K562 (cell line): ENCODE measurements around the gene CTDSP2. TPM values are rescaled to one million over a fixed set of nuclear protein-coding genes. Genes with fewer than 3 reads are reported as not detected.

Experiments
- CREB1 ChIP-seq, 2 experiments: sonication (generic) in 1 of 2; formaldehyde crosslinking in 1 of 2; IDR thresholded peaks; 2 replicates each; pipeline versions ENCODE4 v1.6.1 to v1.8.0; 2012 to 2022; ENCODE audit warnings: inconsistent platforms in 1 of 2, mild to moderate bottlenecking in 1 of 2, missing genetic modification reagents in 1 of 2, moderate library complexity in 1 of 2
- DPF2 ChIP-seq: fragments of 450-650 bp; IDR thresholded peaks from 2 replicates; pipeline ENCODE4 v1.6.1; 2016
- EP400 ChIP-seq: fragments of 450-650 bp; IDR thresholded peaks from 2 replicates; pipeline ENCODE4 v1.6.1; 2017; ENCODE audit warnings: antibody characterized with exemption, mild to moderate bottlenecking, moderate library complexity
- ETS2 ChIP-seq: IDR thresholded peaks from 2 replicates; pipeline ENCODE4 v1.6.1; 2016; ENCODE audit warnings: borderline replicate concordance, missing genetic modification characterization, mild to moderate bottlenecking, moderate library complexity, missing compliant biosample characterization; ENCODE audit not compliant: poor library complexity, severe bottlenecking
- ETV1 ChIP-seq: fragments of 450-650 bp; conservative IDR thresholded peaks from 2 replicates; pipeline ENCODE4 v1.6.1; 2016; ENCODE audit warnings: missing genetic modification characterization, control low read depth, low read depth, missing compliant biosample characterization
- FUS ChIP-seq: fragments of 200-400 bp; formaldehyde crosslinking; optimal IDR thresholded peaks from 2 replicates; pipeline ENCODE3; 2017; ENCODE audit warnings: low read depth, low read length
- HMGN3 ChIP-seq: IDR thresholded peaks from 2 replicates; pipeline ENCODE4 v1.6.1; 2011; ENCODE audit warnings: borderline replicate concordance, low read depth, mild to moderate bottlenecking, mixed read lengths, low read length; ENCODE audit not compliant: insufficient read length; ENCODE audit errors: extremely low read depth
- MAZ ChIP-seq, 2 experiments: fragments of 450-650 bp in 1 of 2; sonication (generic) in 1 of 2; formaldehyde crosslinking; IDR thresholded peaks in 1 of 2; conservative IDR thresholded peaks in 1 of 2; 2 replicates each; pipeline versions ENCODE4 v1.4.0 to v1.5.0; 2020; ENCODE audit warnings: mild to moderate bottlenecking in 1 of 2, missing genetic modification reagents in 1 of 2
- MCM5 ChIP-seq: fragments of 450-650 bp; IDR thresholded peaks from 2 replicates; pipeline ENCODE4 v1.6.1; 2016; ENCODE audit warnings: low read depth
- MTF1 ChIP-seq: fragments of 250-450 bp; sonication (Bioruptor Pico); IDR thresholded peaks from 2 replicates; pipeline ENCODE4 v1.9.0; 2021; ENCODE audit warnings: moderate library complexity, mild to moderate bottlenecking, inconsistent platforms, borderline replicate concordance
- ZNF174 ChIP-seq: fragments of 250-450 bp; sonication (Bioruptor Pico); IDR thresholded peaks from 2 replicates; pipeline ENCODE4 v1.4.0; 2020; ENCODE audit warnings: mild to moderate bottlenecking
- ZZZ3 ChIP-seq: fragments of 450-650 bp; IDR thresholded peaks from 2 replicates; pipeline ENCODE4 v1.6.1; 2016; ENCODE audit warnings: antibody characterized with exemption, mild to moderate bottlenecking, moderate library complexity
- polyA plus RNA-seq, 8 experiments: library from polyadenylated mRNA; depleted of rRNA in 4 of 8; stranded (reverse) in 5 of 8; unstranded in 3 of 8; fragments of >200 nt; fragmentation: Nextera tagmentation in 2 of 8; fragmentation: Illumina TruSeq in 1 of 8; extraction: Ambion mirVana in 2 of 8; extraction: Trizol in 1 of 8; gene quantifications; 2 replicates each; pipeline versions ENCODE4 v1.2.1 to v1.2.3, GENCODE V29; 2011 to 2014; ENCODE audit warnings: inconsistent platforms in 1 of 8, missing spikeins in 1 of 8
- total RNA-seq, 7 experiments: library from RNA; depleted of rRNA in 6 of 7; stranded (reverse); fragments of >200 nt in 6 of 7; fragmentation: Illumina TruSeq in 2 of 7; extraction: Trizol in 2 of 7; gene quantifications; 2 replicates each; pipeline versions ENCODE4 v1.2.1 to v1.2.3, GENCODE V29; 2011 to 2021; ENCODE audit warnings: low replicate concordance in 1 of 7
- TF ChIP-seq, protein P1 (sequence below), 2 experiments: fragments of 450-650 bp in 1 of 2; sonication (generic) in 1 of 2; formaldehyde crosslinking in 1 of 2; IDR thresholded peaks; 2 replicates each; pipeline versions ENCODE4 v1.7.1 to v1.9.0; 2016 to 2022; ENCODE audit warnings: inconsistent platforms in 1 of 2, mild to moderate bottlenecking in 1 of 2, missing genetic modification reagents in 1 of 2
- TF ChIP-seq, protein P2 (sequence below), 2 experiments: IDR thresholded peaks; 2 replicates each; pipeline ENCODE4 v1.6.1; 2012; ENCODE audit warnings: improper control_type of control experiment in 2 of 2, low read depth in 2 of 2, low read length in 2 of 2, borderline replicate concordance in 1 of 2

CTDSP2 gene
- total and polyA plus RNA-seq, 9 of the 15 experiments (the other 6 are each of a cell fraction or from before 2014, with no cell fraction given), result 20.4 to 108 (median 47.7) TPM

DNA sequence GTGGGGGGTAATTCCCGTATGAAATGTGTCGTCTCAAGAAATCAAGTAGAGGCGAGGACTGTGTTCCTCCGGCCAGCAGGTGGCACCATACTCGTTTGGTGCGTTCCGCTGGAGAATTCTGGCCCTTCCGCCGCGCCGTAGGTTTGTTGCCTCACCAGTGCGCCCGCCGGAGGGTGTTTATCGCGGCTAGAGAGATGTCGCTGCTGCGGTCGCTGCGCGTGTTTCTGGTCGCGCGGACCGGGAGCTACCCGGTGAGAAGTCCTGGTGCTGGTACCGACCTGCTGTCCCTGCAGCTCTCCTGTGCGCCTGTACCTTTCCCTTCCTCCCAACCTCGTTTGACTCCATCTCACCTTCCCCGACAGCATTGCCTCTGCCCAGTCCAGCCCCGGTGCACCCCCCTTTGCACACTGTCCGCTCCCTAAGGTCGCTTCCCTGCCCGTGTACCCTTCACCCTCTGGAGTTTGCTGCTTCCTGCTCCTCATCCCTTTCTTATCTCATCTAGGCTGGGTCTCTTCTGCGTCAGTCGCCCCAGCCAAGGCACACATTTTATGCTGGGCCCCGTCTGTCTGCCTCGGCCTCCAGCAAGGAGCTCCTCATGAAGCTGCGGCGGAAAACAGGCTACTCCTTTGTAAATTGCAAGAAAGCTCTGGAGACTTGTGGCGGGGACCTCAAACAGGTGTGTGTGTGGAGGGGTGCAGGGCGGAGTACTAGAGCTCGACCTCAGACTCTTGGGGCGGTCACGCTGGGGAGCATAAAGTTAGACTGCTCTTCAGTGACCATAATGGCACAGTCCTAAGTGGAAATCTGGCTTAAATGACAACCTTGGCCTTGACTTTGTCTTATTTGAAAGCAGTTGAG, 63.7 kb downstream of the CTDSP2 start, which contains the start of gene TSFM (continued):
- TF ChIP-seq, protein P1, sequence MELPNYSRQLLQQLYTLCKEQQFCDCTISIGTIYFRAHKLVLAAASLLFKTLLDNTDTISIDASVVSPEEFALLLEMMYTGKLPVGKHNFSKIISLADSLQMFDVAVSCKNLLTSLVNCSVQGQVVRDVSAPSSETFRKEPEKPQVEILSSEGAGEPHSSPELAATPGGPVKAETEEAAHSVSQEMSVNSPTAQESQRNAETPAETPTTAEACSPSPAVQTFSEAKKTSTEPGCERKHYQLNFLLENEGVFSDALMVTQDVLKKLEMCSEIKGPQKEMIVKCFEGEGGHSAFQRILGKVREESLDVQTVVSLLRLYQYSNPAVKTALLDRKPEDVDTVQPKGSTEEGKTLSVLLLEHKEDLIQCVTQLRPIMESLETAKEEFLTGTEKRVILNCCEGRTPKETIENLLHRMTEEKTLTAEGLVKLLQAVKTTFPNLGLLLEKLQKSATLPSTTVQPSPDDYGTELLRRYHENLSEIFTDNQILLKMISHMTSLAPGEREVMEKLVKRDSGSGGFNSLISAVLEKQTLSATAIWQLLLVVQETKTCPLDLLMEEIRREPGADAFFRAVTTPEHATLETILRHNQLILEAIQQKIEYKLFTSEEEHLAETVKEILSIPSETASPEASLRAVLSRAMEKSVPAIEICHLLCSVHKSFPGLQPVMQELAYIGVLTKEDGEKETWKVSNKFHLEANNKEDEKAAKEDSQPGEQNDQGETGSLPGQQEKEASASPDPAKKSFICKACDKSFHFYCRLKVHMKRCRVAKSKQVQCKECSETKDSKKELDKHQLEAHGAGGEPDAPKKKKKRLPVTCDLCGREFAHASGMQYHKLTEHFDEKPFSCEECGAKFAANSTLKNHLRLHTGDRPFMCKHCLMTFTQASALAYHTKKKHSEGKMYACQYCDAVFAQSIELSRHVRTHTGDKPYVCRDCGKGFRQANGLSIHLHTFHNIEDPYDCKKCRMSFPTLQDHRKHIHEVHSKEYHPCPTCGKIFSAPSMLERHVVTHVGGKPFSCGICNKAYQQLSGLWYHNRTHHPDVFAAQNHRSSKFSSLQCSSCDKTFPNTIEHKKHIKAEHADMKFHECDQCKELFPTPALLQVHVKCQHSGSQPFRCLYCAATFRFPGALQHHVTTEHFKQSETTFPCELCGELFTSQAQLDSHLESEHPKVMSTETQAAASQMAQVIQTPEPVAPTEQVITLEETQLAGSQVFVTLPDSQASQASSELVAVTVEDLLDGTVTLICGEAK (IDR thresholded peaks at IDR 0.05), result peak; percentile 68
- TF ChIP-seq, protein P1 (CRISPR knock-in tag; IDR thresholded peaks at IDR 0.05), result no peak
- TF ChIP-seq MCM5 (no peak), MTF1 (CRISPR knock-in tag) (no peak), CREB1 (IDR thresholded peaks at IDR 0.05) (peak; percentile 94), CREB1 (CRISPR knock-in tag; IDR thresholded peaks at IDR 0.05) (peak; percentile 88), ZZZ3 (peak; percentile 86), ETV1 (peak; percentile 65), HMGN3 (peak; percentile 90), MAZ (CRISPR knock-in tag; conservative IDR thresholded peaks at IDR 0.05 in 1 of 2, IDR thresholded peaks at IDR 0.05 in 1 of 2) (peak; percentile 70 to 93), ETS2 (tag) (no peak), FUS (no peak), DPF2 (peak; percentile 28; the same call in 1 of the 2 replicates), ZNF174 (no peak), EP400 (peak; percentile 96)
- TF ChIP-seq, protein P2, sequence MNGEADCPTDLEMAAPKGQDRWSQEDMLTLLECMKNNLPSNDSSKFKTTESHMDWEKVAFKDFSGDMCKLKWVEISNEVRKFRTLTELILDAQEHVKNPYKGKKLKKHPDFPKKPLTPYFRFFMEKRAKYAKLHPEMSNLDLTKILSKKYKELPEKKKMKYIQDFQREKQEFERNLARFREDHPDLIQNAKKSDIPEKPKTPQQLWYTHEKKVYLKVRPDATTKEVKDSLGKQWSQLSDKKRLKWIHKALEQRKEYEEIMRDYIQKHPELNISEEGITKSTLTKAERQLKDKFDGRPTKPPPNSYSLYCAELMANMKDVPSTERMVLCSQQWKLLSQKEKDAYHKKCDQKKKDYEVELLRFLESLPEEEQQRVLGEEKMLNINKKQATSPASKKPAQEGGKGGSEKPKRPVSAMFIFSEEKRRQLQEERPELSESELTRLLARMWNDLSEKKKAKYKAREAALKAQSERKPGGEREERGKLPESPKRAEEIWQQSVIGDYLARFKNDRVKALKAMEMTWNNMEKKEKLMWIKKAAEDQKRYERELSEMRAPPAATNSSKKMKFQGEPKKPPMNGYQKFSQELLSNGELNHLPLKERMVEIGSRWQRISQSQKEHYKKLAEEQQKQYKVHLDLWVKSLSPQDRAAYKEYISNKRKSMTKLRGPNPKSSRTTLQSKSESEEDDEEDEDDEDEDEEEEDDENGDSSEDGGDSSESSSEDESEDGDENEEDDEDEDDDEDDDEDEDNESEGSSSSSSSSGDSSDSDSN (IDR thresholded peaks at IDR 0.05; ENCODE audit: borderline replicate concordance in 1 of 2, low read depth in 2 of 2, low read length in 2 of 2), result peak in 1 of 2 experiments; percentile 35; a peak in 1 of 4 replicates
